Testis (tissue), 3 donors: ENCODE data around the gene CHST8. TPM values are rescaled to one million over a fixed set of nuclear protein-coding genes. Genes with fewer than 3 reads are reported as not detected.

ENCODE experiments used
- DNase-seq: peaks from one replicate; pipeline ENCODE4 v3.0.0-alpha.2; 2019
- H3K27ac ChIP-seq, 2 donors: fragments of 200-600 bp; sonication (generic); one replicate each; pipeline ENCODE4 v1.5.1; 2019
- H3K27me3 ChIP-seq: fragments of 200-600 bp; sonication (generic); one replicate; pipeline ENCODE4 v1.5.1; 2019
- H3K36me3 ChIP-seq: fragments of 200-600 bp; sonication (generic); one replicate; pipeline ENCODE4 v1.5.1; 2017; ENCODE audit warnings: low read depth; ENCODE audit errors: missing control alignments
- H3K4me1 ChIP-seq: fragments of 200-600 bp; sonication (generic); one replicate; pipeline ENCODE4 v1.5.1; 2019
- H3K4me3 ChIP-seq, 2 donors: fragments of 200-600 bp; sonication (generic); one replicate each; pipeline ENCODE4 v1.5.1; 2017 to 2019
- H3K9me3 ChIP-seq: fragments of 200-600 bp; sonication (generic); one replicate; pipeline ENCODE4 v1.5.1; 2017
- POLR2A ChIP-seq: fragments of 450-650 bp; IDR thresholded peaks from one replicate; pipeline ENCODE4 v1.6.1; 2017; ENCODE audit warnings: antibody characterized with exemption, mild to moderate bottlenecking, moderate library complexity
- WGBS, 2 donors: methylation state at CpG; one replicate each; pipeline ENCODE4 v1.1.5; 2018; 5-methylcytosine and 5-hydroxymethylcytosine counted together
- intact Hi-C: fragments of 100-400 bp; cut with DNase I; formaldehyde crosslinking; loops from one replicate; pipeline ENCODE4 v1.15.1; 2023; ENCODE audit warnings: low total_unique reads
- polyA plus RNA-seq: library from polyadenylated mRNA; stranded (reverse); fragments of 350-450 nt; fragmentation: Illumina TruSeq; extraction: RNeasy Lipid Tissue Mini Kit (QIAGEN cat#74804); gene quantifications from one replicate; pipeline ENCODE4 v1.2.3, GENCODE V29; 2014; ENCODE audit warnings: low read depth, low replicate concordance; ENCODE audit not compliant: insufficient read depth
- total RNA-seq, 2 donors: library from RNA; depleted of rRNA; stranded (reverse); fragments of >200 nt; gene quantifications; one replicate each; pipeline ENCODE4 v1.2.3, GENCODE V29; 2016
- TF ChIP-seq, protein P1 (sequence below), 3 experiments: fragments of 450-650 bp in 2 of 3; fragments of 200-600 bp in 1 of 3; sonication (generic) in 1 of 3; IDR thresholded peaks; one replicate each; pipeline ENCODE4 v1.5.1; 2016 to 2019; ENCODE audit warnings: antibody characterized with exemption in 3 of 3, mild to moderate bottlenecking in 2 of 3, moderate library complexity in 1 of 3

CHST8 gene
- total and polyA plus RNA-seq, 3 donors from 2014 or later, result 0.75 to 0.93 (median 0.79) TPM

DNA sequence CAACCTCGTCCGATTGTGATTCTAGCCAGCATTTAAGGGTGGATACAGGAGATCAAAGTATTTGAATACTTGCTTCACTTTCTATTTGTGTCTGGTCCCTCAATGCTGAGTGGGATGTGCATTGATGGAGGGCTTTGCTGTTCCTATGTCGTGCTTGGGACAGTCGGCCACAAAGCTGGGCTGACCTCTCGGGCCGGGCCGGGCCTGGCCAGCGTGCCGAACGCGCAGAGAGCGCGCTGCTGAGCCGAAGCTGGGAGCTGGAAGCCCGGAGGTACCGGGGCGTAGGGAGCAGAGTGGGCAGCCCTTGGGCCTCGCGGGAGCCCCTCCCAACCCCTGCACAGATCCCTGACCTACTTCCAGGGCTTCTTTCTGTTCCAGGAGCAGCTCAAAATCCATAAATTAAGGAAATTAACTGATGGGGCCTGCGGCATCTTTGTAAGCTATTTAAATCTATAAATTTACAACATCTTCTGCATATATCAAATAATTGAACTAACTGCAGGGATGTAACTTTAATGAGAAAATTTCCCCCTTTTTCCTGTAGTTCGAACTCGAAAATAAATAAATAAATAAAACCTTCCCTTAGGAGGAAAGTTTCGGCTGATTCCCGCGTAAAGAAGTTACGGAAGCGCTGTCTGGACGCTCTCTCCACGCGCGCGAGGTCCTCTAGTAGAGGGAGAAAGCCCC lies 173.1 kb downstream of the CHST8 start:
- TF ChIP-seq, protein P1, sequence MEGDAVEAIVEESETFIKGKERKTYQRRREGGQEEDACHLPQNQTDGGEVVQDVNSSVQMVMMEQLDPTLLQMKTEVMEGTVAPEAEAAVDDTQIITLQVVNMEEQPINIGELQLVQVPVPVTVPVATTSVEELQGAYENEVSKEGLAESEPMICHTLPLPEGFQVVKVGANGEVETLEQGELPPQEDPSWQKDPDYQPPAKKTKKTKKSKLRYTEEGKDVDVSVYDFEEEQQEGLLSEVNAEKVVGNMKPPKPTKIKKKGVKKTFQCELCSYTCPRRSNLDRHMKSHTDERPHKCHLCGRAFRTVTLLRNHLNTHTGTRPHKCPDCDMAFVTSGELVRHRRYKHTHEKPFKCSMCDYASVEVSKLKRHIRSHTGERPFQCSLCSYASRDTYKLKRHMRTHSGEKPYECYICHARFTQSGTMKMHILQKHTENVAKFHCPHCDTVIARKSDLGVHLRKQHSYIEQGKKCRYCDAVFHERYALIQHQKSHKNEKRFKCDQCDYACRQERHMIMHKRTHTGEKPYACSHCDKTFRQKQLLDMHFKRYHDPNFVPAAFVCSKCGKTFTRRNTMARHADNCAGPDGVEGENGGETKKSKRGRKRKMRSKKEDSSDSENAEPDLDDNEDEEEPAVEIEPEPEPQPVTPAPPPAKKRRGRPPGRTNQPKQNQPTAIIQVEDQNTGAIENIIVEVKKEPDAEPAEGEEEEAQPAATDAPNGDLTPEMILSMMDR (IDR thresholded peaks at IDR 0.05), result no peak
- TF ChIP-seq POLR2A, result no peak
- no peaks in the 10 kb centered on the region for H3K9me3 ChIP-seq
- WGBS, 2 donors, result 5 to 6% methylated on average over 29 to 32 of the region's 32 CpGs
- H3K36me3 ChIP-seq, result no peaks in the 10 kb centered on the region
- peak overlapping the region; percentile 70 to 81 for H3K4me3 ChIP-seq
- peaks cover 28% of the 10 kb centered on the region for H3K4me1 ChIP-seq
- intact Hi-C loops, result no loop called here
- no peaks in the 10 kb centered on the region for H3K27me3 ChIP-seq
- H3K27ac ChIP-seq, result peak overlapping the region; percentile 76 to 96
- DNase-seq, result no peak

DNA sequence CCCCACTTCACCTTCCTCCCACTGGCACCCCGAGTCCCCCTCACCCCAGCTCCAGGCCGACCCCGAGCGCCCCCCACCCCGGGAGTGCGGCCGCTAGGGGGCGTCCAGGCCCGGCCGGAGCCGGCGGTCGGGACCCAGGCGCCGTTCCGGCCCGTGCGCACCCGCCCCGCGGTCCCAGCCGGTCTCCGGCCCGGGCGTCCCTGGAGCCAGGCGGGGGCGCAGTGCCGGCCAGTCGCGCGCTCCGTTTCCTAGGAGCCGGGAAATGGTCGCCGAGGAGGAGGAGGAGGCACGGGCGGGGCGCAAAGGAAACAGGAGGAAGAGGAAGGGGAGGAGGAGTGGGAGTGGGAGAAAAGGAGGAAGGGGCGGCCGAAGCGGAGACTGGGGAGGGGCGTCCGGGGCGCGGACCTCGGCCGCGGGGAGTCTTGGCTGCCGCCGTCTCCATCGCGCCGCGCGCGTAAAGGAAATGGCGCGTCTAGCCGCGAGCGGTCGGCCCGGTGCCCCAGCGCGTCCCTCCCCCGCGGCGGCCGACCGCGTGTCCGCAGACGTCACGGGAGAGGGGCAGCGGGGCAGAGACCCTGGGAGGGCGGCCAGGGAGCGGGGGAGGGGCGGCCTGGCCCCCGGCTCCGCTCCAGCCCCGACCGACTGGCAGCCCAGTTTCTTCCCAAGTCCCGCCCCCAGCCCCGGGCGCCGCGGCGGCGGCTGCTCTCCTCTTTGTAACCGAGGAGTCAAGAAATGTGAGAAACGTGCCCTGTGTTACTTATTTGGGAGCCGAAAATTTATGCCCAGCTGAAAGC lies 173.8 kb downstream of the CHST8 start:
- Histone ChIP-seq H3K4me1 (peaks cover 28% of the 10 kb centered on the region), H3K36me3 (no peaks in the 10 kb centered on the region), H3K4me3 (peak overlapping the region; percentile 70 to 81), H3K27ac (peak overlapping the region; percentile 76 to 96), H3K27me3 (no peaks in the 10 kb centered on the region), H3K9me3 (no peaks in the 10 kb centered on the region)
- intact Hi-C loops, result no loop called here
- 0 to 2% methylated on average over 44 to 92 of the region's 92 CpGs for WGBS, 2 donors
- no peak for TF ChIP-seq POLR2A
- TF ChIP-seq, protein P1 (IDR thresholded peaks at IDR 0.05), result peak; percentile 79 to 87 (median 85)
- peak; percentile 77 for DNase-seq

DNA sequence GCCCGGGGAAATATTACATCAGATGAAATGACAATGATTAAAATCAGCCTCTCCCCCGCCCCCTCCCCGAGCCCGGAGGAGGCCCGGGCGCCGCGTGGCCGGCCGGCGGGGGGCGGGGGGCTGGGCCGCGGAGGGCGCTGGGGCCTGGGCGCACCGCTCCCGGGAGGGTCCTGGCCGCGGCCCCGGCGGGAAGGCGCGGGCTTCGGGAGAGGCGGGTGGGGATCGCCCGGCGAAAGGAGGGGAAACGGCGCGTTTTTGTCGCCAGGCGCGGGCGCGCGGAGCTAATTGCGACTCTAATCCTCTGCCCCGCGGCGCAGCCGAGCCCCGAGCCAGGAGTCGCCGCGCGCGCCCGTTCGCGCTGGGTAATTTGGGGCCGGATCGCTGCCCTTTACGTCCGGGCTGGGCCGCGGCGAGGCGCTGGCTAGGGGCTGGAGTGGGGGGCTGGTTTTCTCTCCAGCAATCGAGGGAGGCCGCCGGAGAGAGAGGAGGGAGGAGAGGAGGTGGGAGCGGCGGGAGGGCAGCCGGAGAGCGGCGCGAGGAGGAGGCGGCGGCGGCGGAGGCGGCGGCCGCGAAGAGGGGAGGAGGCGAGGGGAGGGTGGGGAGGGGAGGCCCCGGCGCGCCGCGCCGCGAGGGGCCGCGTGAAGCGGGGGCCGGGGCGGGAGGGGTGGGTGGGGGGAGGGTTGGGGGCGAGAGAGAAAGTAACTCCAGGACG lies 174.6 kb downstream of the CHST8 start, which contains the start of gene KCTD15:
Gene KCTD15, plus strand, starts transcription at position 707 of the 712 bp plus-strand sequence. CDS start 3,585 bp downstream, outside the sequence.
- peak; percentile 43 for DNase-seq

DNA sequence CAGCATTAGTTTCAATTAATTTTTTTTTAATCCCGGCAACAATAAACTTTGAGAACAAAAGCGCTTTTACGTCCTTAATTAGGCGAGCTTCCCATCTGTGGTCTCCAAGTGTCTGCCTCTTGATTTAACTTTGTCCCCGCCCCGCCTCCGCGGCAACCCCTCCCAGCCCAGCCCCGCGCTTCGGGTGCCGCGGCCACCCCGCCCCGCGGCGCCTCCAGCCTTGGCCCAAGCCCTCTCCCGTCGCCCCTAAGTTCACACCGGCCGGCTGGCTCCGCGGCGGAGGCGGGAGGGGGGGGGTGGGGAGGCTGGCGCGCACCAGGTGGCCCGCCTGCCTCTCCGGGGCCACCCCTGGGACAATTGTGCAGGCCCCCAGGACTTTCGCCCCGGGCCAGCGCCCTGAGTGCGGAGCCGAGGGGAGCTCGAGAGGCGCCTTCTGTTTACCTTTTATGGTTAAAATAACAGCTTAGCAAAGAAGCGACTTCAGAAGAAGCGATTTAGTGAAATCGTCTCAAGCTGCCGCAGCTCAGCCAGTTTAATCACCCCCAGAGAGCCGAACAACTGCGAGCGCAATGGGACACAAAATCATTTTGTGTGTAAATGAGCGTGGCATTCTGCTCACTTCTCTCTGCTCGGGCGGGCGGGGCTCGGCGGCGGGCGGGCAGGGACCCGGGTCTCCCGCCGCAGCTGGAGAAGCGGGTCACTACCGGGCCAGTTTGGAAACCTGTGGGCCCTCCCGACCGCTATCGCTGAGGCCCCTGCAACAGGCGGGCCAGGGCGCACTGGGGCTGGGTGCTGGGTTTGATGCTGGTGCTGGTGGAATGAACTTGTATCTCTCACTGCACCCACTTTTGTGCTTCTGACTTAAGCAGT lies 176.3 kb downstream of the CHST8 start:
- Histone ChIP-seq H3K27ac (peak overlapping the region; percentile 87 to 96), H3K27me3 (no peaks in the 10 kb centered on the region), H3K4me1 (peaks cover 13% of the 10 kb centered on the region), H3K36me3 (no peaks in the 10 kb centered on the region), H3K9me3 (no peaks in the 10 kb centered on the region), H3K4me3 (peak overlapping the region; percentile 70 to 81)
- intact Hi-C loops, result no loop called here
- DNase-seq, result peak; percentile 66
- TF ChIP-seq, protein P1 (IDR thresholded peaks at IDR 0.05), result no peak
- TF ChIP-seq POLR2A, result no peak
- WGBS, 2 donors, result 4 to 8% methylated on average over 50 to 57 of the region's 61 CpGs

More for the DNA sequence above, 174.6 kb downstream of the CHST8 start, which contains the start of gene KCTD15:
- TF ChIP-seq POLR2A, result no peak
- TF ChIP-seq, protein P1 (IDR thresholded peaks at IDR 0.05), result no peak
- H3K27ac ChIP-seq, result peak within 1 kb of the TSS; percentile 87 to 96
- peaks cover 22% of the 10 kb centered on the region for H3K4me1 ChIP-seq
- WGBS, 2 donors, result 0 to 1% methylated on average over 1 to 75 of the region's 92 CpGs
- intact Hi-C loops, result no loop called here
- no peaks in the 10 kb centered on the region for H3K27me3 ChIP-seq
- H3K36me3 ChIP-seq, result no peaks in the 10 kb centered on the region
- H3K4me3 ChIP-seq, result peak within 1 kb of the TSS; percentile 70 to 81
- no peaks in the 10 kb centered on the region for H3K9me3 ChIP-seq
